Hepatocyte (in vitro differentiated cells): ENCODE results near the gene CFAP298.

Experiments
- CTCF ChIP-seq: fragments of 200-600 bp; sonication (generic); IDR thresholded peaks from 2 replicates; pipeline ENCODE4 v1.5.1; 2016; ENCODE audit warnings: antibody characterized with exemption, mild to moderate bottlenecking; ENCODE audit not compliant: poor library complexity
- EZH2phosphoT487 ChIP-seq: fragments of 200-600 bp; sonication (generic); IDR thresholded peaks from one replicate; pipeline ENCODE4 v1.6.1; 2018; ENCODE audit warnings: antibody characterized with exemption, mild to moderate bottlenecking, low read depth, moderate library complexity; ENCODE audit not compliant: unreplicated experiment, severe bottlenecking

- TF ChIP-seq EZH2phosphoT487 (no peak), CTCF (no peak)
Observed at GRCh38 chr21:32560896-32561295, 51.3 kb downstream of the CFAP298 start.
